8988T (cell line): ENCODE data around the gene LCP1.

Experiments used
- DNase-seq: peaks from one replicate; pipeline ENCODE4 v3.0.0; 2011

The LCP1 gene

DNA sequence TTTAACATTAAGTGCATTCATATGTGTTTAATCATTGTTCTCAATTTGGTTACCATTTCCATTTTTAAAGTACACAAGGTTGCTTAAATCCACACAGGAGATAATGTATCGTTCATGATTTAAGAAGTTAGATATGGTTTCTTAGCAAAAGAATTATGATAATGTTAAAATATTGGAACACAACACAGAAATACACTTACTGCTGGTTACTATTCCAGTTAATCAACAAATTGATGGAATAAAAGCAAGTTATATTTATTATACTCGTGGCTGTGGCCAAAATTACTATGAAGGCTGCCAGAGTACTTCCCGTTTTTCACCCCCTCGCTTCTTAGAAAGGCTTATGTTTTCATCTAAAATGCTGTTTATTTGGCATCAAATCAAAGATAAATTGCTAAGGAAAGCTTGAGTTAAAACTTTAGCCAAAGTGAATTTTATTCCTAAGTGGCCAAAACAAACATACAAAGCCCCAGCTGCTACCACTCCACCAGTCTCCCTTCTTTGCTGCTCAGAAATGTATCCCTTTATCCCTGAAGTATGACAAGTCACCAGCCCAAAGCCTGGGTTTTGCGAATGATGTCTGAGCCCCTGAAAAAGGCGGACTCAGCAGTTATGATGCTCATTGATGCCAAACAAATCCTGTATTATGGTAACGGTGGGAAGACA lies 27.7 kb downstream of the LCP1 start:
- DNase-seq = no peak

DNA sequence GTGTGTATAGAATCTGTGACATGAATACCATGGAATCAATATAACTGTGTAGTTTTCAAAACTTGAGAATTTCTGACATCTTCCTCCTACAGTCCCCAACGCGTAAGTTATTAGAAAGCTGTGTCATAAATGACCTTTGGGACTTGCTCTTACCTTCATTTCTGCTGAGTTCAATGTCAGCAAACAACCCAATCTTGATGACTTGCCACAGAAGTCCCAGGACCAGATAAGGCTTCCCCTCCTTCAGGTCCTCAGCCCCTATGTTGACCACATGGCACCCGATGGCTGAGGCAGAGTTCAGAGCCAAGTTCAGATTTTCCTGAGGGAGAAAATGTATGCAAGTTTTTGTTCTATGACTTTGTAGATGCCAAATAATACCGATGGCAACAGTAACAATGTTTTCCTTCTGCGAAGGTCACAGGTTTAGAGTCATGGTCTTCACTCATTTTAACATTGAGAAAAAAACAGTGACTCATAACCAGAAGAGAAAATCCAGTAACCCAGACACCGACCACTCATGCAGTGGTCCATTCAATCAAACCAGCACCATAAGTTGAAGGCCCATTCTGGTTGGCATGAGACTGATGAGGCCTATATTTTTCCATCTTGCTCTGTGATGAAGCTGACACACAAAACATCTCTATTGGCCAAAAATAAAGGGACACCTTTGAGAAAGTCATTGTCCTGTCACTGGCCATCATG lies 29.2 kb downstream of the LCP1 start:
- no peak for DNase-seq

DNA sequence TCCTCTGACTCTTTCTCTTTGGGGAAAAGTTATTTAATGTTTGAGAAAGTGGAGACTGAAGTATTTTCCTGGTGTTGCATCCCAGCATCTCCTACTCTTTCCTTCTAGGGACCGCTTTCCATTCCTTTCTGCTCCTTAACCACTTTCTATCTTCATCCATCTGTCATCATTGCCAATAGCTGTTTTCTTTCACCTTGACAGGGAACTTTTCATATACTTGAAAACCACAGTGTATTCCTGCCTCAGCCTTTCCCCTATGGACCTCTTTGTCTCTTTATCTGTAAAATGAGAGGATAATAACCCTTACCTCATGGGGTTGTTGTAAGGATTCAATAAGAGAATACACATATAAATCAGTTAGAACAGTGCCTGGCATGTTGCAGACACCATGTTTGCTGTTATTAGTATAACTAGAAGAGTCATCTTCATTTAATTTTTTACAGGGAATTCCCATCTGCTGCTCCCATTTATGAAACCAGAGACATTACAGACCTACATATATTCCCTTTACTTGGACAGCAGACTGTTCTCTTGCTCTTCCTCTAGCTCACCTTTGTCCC lies 31.8 kb downstream of the LCP1 start:
- DNase-seq = no peak

DNA sequence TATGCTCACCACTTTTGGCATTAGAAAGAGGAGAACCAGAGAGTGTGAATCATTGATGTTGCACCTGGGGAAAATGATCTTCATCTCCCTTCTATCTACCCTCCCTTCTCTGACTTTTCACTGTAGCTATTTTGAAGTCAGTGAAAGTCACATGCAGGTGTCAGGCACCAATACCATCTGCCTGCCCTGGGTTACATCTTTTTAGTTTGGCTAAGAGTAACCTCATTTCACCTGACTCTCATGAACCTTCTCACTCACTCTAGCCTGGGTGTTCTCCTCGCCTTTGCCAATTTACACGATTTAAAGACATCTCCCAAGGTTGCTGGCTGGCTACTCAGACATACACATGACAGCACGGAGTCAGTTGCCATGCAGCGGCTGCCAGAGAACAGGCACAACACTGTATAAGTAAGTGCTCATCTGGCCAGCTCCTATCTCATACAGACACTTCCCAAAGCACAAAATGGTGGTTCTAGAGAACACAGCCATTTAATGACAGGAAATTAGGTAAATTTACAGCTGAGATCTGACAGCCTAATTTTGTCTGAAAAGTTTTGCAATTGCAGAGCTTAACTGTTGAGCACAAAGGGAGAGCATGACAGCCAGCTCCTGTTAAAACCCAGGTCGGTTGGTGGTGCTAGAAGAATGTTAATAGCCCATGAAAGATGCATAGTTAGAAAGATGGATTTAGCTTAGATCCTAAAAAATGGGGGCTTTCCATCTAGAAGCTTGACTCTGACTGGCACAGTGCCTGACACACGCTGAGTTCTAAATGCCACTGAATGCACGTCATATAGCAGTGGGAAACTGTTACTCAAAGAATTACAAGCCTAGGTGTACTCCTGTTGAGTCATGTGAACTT lies 32.5 kb downstream of the LCP1 start:
- DNase-seq = no peak

DNA sequence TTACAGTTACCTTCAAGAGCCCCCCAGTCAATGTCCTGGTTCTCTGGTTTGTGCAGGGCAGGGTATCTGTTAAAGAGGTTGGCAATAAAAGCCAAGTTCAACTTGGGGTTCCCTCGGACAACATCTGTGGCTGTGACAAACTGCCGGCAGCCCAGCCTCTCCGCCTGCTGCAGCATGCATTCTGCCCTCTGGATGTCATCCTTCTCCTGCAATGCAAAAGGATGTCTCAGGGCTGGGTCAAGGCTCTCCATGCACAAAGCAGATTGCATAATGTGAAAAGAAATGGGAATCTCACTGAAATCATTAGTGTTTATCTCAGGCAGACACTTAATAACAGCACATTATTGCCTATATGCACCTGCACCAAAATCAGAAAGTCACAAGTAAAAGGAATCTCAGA lies 35.1 kb downstream of the LCP1 start:
- DNase-seq = peak; percentile 17

DNA sequence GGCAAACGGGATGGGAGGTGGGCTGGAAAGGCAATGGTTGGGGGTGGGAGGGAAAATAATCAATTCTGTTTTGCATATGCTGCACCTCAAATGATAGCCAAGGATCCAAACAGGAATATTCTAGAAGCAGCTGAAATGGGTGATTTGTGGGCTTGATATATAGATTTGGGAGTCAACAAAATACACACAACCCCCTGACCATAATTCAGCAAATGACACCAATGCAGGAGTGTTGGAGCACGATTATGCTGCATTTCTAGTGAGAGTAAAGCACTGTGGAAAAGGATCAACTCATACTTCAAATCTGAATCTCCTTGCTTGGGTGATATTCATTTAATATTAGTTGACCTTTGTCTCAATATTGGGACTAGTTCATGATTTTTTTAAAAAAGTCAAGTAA lies 36.0 kb downstream of the LCP1 start:
- DNase-seq = no peak

DNA sequence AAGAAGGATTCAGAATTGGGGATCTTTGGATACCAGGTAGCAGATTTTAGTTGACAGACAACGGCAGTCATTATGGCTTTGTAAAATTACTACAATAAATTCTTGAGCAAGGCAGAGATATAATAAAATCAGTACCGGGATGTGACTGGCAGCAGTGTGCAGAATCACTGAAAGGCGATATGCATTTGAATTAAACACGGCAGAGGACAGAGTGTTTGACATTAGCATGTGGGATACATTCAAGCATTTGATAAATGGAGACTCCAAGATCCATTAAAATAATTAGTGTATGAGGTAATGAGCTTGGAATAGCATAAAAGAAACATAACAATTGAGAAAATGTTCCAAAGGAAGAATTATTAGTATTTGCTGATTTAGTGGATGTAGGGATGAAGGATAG lies 36.8 kb downstream of the LCP1 start:
- no peak for DNase-seq

DNA sequence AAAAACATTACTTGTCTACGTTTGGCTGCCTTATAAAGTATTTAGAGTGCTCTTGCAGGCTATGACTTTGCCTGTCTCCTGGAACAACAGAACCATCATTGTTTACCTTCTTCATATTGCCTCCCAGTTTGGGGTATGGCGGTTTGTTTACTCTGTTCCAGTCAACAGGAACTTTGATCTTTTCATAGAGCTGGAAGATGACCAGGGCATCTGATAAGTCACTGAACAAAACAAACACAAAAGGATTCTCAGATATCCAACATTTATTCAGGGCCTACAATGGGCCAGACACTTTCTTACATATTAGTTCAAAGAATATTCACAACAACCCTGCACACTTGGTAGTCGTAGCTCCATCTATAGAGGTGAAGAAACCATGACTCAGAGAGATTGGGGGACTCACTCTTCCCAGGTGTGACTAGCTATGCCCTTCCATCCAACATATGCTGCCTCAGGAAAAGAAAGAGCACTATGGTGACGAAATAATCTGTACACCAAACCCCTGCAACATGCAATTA lies 38.7 kb downstream of the LCP1 start:
- DNase-seq = no peak

DNA sequence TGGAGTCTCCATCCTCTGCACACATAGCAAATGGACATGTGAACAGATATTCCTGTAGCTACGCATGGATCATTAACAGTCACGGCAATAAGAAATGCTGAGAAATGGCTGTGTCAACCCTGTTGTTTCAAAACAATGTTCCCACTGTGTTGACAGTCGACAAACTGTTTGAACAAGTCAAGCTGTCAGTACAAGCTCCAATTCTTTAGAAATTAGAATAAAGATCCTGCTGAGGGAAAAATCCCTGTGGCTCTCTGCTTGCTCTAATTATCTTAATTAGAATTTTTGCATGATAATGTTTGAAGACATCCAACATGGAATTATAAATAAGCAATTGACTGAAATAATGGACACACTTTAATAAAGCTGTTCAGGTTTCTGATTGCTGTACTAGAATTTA lies 39.2 kb downstream of the LCP1 start:
- DNase-seq = no peak

DNA sequence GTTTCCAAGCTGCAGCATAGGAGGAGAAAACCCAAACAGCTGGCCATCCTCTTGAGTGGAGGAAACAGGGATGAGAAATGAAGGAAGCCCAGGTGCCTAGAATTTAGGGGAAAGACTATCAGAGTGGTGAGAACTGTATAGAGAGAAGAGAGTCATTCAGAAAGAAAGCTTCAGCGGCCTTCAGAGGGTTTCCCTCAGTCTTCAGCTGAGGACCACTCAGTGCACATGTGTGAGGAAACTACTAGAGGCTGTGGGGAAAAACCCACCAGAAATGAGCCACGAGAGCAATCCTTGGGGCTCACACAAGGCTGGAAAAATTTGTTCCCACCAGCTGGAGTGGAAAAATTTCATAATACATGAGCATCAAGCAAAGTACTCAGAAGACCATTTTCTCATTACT lies 41.9 kb downstream of the LCP1 start:
- no peak for DNase-seq

DNA sequence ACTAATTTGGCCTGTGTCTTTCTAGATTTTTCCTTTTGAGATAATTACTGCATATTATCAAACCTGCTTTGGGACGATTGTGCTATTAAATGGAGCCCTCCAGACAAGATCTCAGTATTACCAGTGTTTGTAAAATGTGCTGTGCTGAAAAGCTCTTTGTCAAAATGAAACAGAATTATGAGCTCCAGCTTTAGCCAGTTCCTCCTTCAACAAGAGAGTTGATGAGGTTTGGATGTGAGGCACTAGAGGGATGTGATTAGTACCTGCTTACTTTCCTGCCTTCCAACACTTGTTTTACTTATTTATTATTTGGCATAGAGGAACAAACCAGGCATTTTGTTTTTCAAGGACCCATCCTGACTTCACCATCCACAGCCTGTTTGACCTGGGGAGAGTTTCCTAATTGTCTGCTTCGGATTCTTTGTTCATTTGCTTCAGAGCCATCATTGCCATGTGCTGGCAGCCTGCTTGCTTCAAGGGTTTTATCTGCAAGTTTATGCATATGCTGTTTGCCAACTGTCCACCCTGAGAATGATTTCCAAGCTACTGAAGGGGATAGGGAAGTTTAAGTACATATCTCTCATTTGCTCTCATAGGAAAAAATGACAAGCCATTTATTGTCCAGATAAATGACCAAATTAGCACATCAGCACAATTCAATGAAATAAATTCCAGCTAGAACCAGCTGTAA lies 44.2 kb downstream of the LCP1 start:
- DNase-seq = no peak

DNA sequence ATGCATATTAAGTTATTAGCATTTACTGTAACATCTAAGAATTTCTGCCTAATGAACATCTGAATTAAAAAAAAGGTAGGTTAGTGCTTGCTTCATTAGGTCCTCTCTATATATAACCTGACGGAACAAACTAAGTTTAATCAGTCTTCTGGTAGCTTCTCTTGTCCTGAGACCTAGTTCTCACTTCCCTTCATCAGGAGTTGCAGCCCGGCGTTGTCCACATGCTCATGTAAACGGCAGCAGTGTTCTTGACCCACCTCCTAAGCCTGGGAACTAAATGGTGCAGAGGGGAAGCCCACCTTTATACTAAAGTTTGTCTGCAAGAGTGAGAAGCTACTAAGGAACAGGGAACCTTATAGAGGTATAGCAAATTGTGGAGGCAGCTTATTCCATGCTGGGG lies 45.3 kb downstream of the LCP1 start:
- no peak for DNase-seq

DNA sequence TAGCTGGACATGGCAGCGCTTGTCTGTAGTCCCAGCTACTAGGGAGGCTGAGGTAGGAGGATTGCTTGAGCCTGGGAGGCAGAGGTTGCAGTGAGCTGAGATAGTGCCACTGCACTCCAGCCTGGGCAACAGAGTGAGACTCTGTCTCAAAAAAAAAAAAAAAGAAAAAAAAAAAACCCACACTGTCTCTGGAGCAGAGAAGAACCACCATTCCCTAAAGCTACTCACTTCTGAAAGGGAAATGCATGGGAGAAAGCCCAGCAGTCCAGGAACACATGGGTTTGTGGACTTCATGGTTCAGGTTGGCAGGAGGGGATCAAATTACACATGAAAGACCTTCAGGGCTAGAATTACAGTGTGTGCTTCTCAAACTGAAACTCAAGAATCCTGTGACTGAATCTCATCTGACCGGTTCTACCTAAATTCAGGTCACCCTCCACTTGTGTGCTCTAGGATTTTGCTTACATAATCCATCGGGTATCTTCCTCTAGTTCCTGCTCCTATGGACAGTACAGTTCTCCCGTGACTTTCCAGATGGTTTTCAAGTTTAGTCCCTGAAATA lies 46.9 kb downstream of the LCP1 start:
- DNase-seq = no peak

DNA sequence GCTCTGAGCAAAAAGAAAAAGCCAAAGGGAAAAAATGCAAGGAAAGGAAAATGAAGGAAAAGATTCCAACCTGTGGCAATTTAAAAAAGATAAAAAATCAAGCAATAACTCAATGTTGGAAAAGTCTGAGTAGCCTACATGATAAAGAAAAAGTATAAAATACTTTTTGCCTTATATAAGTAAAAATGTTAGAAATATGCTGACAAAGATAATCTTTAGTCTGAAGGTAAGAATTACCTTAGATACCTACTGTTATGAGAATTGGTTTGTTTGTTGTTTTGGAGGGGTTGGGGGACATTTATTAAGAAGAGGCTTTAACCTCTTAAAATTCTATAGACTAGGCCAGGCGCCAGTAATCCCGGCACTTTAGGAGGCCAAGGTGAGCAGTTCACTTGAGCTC lies 47.5 kb downstream of the LCP1 start:
- DNase-seq = no peak

DNA sequence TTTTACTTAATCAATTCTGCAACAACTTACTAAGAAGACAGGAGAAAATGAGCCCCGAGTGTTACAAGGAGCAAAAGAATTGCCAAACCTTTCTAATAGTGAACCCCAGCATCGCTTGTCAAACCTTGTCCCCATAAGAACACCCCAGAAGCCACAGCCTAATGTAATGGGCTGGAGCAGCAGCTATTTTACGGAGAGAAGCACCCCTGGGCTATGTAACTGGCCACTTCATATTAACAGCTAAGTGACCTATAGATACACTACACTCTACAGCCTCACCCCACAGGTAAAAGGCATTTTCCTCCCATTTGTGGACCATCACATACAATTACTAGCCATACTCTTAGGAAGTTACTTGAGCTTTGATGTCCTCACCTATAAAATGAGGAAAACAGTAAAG lies 49.9 kb downstream of the LCP1 start:
- DNase-seq = no peak

DNA sequence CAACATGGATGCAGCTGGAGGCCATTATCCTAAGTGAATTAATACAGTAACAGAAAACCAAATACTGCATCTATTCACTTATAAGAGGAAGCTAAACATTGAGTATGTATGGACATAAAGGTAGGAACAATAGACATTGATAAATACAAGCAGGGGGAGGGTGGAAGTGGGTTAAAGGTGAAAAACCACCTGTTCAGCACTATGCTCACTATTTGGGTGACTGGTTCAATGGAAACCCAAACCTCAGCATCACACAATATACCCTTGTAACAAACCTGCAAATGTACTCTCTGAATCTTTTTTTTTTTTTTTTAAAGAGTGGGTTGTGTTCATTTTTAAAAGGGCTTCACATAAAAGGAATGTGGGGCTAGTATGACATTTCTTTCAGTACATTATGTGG lies 50.3 kb downstream of the LCP1 start:
- DNase-seq = no peak

DNA sequence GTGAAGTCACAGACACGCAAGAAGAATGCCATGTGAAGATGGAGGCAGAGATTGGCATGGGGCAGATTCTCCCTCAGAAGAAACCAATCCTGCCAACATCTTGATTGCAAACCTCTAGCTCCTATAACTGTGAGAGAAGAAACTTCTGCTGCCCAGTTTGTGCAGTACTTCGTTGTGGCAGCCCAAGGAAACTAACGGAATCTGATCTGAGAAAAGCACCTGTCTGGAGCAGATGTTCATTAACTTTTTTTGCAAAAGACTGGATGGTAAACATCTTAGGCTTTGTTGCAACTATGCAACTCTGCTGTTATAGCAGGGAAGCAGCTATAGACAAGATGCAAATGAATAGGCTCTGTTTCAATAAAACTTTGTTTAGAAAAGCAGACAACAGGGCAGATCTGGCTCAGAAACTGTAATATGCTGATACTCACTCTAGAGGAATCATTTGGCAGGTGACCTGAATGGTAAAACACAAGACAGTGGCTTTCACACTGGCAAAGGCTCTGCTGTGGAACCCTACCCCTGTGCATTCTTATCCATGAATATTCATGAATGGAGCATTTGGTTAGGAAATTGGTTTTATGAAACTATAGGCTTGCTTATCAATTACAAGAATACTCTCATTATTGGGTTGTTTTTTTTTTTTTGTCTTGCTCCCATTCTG lies 51.9 kb downstream of the LCP1 start:
- no peak for DNase-seq

DNA sequence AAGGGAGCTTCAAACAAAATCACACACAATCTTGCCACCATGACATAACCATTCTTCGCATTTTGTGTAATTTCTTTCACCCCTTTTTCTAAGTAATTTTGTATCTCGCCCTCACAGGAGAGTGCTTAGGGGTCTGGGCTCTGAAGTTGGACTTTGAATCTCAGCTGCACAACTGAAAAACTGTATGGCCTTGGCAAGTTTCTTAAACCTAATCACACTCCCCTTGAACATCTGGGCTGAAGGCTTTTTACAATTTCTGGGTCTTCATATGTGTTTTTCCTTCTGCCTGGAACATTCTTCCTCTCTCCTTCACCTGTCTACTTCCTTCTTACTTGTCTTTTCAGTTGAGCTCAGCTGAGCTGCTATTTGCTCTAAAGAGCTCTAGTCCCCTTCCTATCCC lies 52.9 kb downstream of the LCP1 start:
- no peak for DNase-seq

DNA sequence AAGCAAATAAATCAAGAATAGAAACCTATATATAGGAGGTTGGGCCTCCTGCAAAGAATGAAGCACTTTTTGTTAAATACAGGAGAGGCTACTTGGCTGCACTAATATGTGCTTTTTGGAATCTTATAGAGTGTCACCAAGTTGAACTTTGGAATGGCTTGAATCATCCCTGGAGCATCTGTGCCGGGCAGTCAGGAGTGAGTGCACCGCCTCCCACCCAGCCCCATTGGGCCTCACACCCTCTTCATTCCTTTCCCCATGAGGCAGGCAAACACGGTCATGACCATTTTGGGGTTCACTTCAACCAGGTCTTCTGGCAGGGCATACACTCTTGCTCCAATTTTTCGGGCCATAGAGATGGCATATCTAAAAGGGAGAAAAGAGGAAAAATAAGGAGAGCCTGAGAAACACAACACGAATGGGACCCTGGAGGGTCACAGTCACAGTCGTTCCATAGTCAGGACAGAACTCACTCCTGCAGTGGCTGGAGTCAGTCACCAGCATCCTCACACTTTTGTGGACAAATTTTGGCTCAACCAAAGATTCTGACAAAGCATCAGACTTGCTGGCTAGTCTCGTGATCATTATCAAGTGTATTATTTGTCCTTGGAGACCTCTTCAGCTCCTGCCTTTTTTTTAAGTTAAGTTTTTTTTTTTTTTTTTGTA lies 54.5 kb downstream of the LCP1 start:
- no peak for DNase-seq

DNA sequence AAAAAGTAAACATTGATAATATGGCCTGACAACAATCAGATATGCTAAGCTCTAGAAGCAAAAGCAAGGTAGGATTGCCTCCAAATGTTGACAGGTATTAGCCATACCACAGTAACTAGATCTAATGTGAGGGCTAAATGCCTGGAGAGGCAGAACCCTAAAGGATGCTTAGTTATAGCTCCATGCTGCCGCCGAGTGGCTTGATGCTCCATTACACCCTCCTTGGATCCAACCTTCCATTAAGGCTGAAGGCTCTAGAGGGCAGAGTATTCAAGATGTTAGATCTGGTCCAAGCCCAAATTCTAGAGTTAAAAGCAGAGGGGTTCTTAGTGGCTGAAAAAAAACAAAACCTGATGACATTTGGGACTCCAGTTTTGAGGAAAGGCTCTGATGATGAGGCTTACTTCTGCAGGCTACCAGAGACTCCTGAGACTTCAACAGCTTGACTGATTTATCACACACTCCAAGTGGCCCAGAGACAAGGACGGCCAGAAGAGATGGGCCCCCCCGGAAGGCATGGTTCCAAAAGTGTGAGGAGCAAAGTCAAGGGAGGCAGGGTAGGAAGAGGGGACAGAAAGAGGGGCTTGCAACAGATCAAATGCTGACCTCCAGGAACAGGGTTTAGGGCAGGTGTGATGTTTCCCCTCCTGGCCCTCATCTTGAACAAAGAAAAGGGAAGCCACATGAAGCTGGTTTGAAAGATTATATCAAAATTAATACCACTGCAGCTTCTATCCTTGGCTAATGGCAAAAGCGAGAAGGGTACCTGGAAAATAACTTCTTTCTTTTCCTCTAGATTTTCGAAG lies 55.2 kb downstream of the LCP1 start:
- peak; percentile 30 for DNase-seq
